Measurements from ENCODE around the gene PCAT6.
"Not testable (repeated sequence)": the region's sequence is repeated elsewhere in the genome, so short reads cannot be mapped to it uniquely, and the experiment has no call there.

The PCAT6 gene

GRCh38 chr1:202810615-202811295 lies at the start of gene PCAT6:
Gene PCAT6 (plus strand): TSS chr1:202810954.
- peak; percentile 91 for DNase-seq

- no peak for DNase-seq
These were observed 48.7 kb upstream of the PCAT6 start for GRCh38 chr1:202762019-202762418.

- DNase-seq, result no peak
These were observed 45.0 kb upstream of the PCAT6 start for GRCh38 chr1:202765721-202766120.

GRCh38 chr1:202770135-202770534 lies 40.6 kb upstream of the PCAT6 start:
- DNase-seq, result no peak

GRCh38 chr1:202781180-202781579 lies 29.6 kb upstream of the PCAT6 start:
- no peak for DNase-seq

GRCh38 chr1:202786804-202787203 lies 23.9 kb upstream of the PCAT6 start:
- no peak for DNase-seq

- no peak for DNase-seq
These were observed 22.0 kb upstream of the PCAT6 start for GRCh38 chr1:202788800-202789199.

- no peak for DNase-seq
These were observed 19.5 kb upstream of the PCAT6 start for GRCh38 chr1:202791077-202791747.

GRCh38 chr1:202794051-202794740 lies 16.6 kb upstream of the PCAT6 start:
- no peak for DNase-seq

- DNase-seq, result not testable (repeated sequence)
These were observed 15.8 kb upstream of the PCAT6 start for GRCh38 chr1:202794931-202795330.

GRCh38 chr1:202796670-202797069 lies 14.1 kb upstream of the PCAT6 start:
- no peak for DNase-seq

GRCh38 chr1:202798260-202798659 lies 12.5 kb upstream of the PCAT6 start:
- DNase-seq, result no peak

GRCh38 chr1:202798792-202799331 lies 11.9 kb upstream of the PCAT6 start:
- DNase-seq, result no peak

GRCh38 chr1:202800742-202801141 lies 10.0 kb upstream of the PCAT6 start:
- no peak for DNase-seq

- DNase-seq, result no peak
These were observed 9.6 kb upstream of the PCAT6 start for GRCh38 chr1:202801175-202801574.

- DNase-seq, result no peak
These were observed 8.7 kb upstream of the PCAT6 start for GRCh38 chr1:202802034-202802433.

- no peak for DNase-seq
These were observed 7.5 kb upstream of the PCAT6 start for GRCh38 chr1:202802998-202803932.

- no peak for DNase-seq
These were observed 6.6 kb upstream of the PCAT6 start for GRCh38 chr1:202804126-202804525.

- DNase-seq, result no peak
These were observed 4.6 kb upstream of the PCAT6 start for GRCh38 chr1:202805886-202806844.

GRCh38 chr1:202806845-202807450 lies 3.8 kb upstream of the PCAT6 start:
- no peak for DNase-seq

- DNase-seq, result no peak
These were observed 3.3 kb upstream of the PCAT6 start for GRCh38 chr1:202807451-202807925.

Data from NCI-H446 treated with DMSO at 0.1 percent for 48 hours (cell line).